OCI-LY3 (cell line): ENCODE results near the gene KCNQ1.

Experiments used
- H2AFZ ChIP-seq: fragments of 200-600, 300-600 bp; shearing (Covaris generic); 2 replicates; pipeline ENCODE4 v1.6.0; 2014; ENCODE audit warnings: antibody characterized with exemption, low read depth, low read length
- H3K27ac ChIP-seq: fragments of 200-600, 300-600 bp; sonication (generic); 2 replicates; pipeline ENCODE4 v1.5.1; 2014; ENCODE audit warnings: mild to moderate bottlenecking, low read length, moderate library complexity, mixed read lengths
- H3K27me3 ChIP-seq: fragments of 200-600, 300-600 bp; sonication (generic); 2 replicates; pipeline ENCODE4 v1.6.1; 2014; ENCODE audit warnings: low read depth, low read length, mixed read lengths
- H3K36me3 ChIP-seq: fragments of 200-600, 300-600 bp; sonication (generic); replicated peaks from 2 replicates; pipeline ENCODE3; 2014; ENCODE audit warnings: low read depth, low read length, mixed read lengths
- H3K4me1 ChIP-seq: fragments of 300-600, 200-600 bp; sonication (generic); 2 replicates; pipeline ENCODE4 v1.6.1; 2014; ENCODE audit warnings: low read length, mixed read lengths
- H3K4me2 ChIP-seq: fragments of 200-600, 300-600 bp; sonication (generic); 2 replicates; pipeline ENCODE4 v1.6.1; 2014; ENCODE audit warnings: low read length, mixed read lengths
- H3K4me3 ChIP-seq: fragments of 300-600, 200-600 bp; sonication (generic); 2 replicates; pipeline ENCODE4 v1.5.1; 2014; ENCODE audit warnings: antibody characterized with exemption, mild to moderate bottlenecking, low read length, moderate library complexity
- H3K79me2 ChIP-seq: fragments of 300-600, 200-600 bp; shearing (Covaris generic); 2 replicates; pipeline ENCODE4 v1.6.1; 2014; ENCODE audit warnings: mild to moderate bottlenecking, low read length, mixed read lengths
- H3K9ac ChIP-seq: fragments of 300-600, 200-600 bp; shearing (Covaris generic); 2 replicates; pipeline ENCODE4 v1.6.0; 2014; ENCODE audit warnings: mild to moderate bottlenecking, low read length, moderate library complexity
- H3K9me3 ChIP-seq: fragments of 200-600, 300-600 bp; shearing (Covaris generic); 2 replicates; pipeline ENCODE4 v1.6.1; 2014; ENCODE audit warnings: low read length, mixed read lengths; ENCODE audit not compliant: insufficient read depth
- H4K20me1 ChIP-seq: fragments of 200-600, 300-600 bp; sonication (generic); 2 replicates; pipeline ENCODE4 v1.6.1; 2016; ENCODE audit warnings: low read length, mixed read lengths; ENCODE audit not compliant: insufficient read depth
- EZH2phosphoT487 ChIP-seq: fragments of 200-600 bp; shearing (Covaris generic); IDR thresholded peaks from 2 replicates; pipeline ENCODE4 v1.6.1; 2018; ENCODE audit warnings: antibody characterized with exemption, mixed run types, low read depth
- TF ChIP-seq, protein P1 (sequence below): fragments of 200-600, 300-600 bp; sonication (generic); IDR thresholded peaks from 2 replicates; pipeline ENCODE4 v1.5.1; 2014; ENCODE audit warnings: antibody characterized with exemption, low read length, low read depth

Gene KCNQ1

GRCh38 chr11:2765491-2765890, 320.7 kb downstream of the KCNQ1 start:
- no peak overlapping the region for H3K4me3 ChIP-seq
- no peaks in the 10 kb centered on the region for H3K4me1 ChIP-seq
- H3K79me2 ChIP-seq, result no peaks in the 10 kb centered on the region
- no peak overlapping the region for H3K4me2 ChIP-seq
- peaks cover 13% of the 10 kb centered on the region; the same call in 1 of the 2 replicates for H3K27me3 ChIP-seq
- H2AFZ ChIP-seq, result no peak overlapping the region
- no peaks in the 10 kb centered on the region for H4K20me1 ChIP-seq
- no peaks in the 10 kb centered on the region for H3K36me3 ChIP-seq
- no peak overlapping the region for H3K9ac ChIP-seq
- no peaks in the 10 kb centered on the region for H3K9me3 ChIP-seq
- TF ChIP-seq, protein P1, sequence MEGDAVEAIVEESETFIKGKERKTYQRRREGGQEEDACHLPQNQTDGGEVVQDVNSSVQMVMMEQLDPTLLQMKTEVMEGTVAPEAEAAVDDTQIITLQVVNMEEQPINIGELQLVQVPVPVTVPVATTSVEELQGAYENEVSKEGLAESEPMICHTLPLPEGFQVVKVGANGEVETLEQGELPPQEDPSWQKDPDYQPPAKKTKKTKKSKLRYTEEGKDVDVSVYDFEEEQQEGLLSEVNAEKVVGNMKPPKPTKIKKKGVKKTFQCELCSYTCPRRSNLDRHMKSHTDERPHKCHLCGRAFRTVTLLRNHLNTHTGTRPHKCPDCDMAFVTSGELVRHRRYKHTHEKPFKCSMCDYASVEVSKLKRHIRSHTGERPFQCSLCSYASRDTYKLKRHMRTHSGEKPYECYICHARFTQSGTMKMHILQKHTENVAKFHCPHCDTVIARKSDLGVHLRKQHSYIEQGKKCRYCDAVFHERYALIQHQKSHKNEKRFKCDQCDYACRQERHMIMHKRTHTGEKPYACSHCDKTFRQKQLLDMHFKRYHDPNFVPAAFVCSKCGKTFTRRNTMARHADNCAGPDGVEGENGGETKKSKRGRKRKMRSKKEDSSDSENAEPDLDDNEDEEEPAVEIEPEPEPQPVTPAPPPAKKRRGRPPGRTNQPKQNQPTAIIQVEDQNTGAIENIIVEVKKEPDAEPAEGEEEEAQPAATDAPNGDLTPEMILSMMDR, result no peak
- TF ChIP-seq EZH2phosphoT487, result no peak
- no peak overlapping the region for H3K27ac ChIP-seq

GRCh38 chr11:2766166-2766565, 321.4 kb downstream of the KCNQ1 start:
- Histone ChIP-seq H3K4me1 (no peaks in the 10 kb centered on the region), H3K4me2 (no peak overlapping the region), H3K9ac (no peak overlapping the region), H2AFZ (no peak overlapping the region), H3K79me2 (no peaks in the 10 kb centered on the region), H3K27ac (no peak overlapping the region), H3K36me3 (no peaks in the 10 kb centered on the region), H3K4me3 (no peak overlapping the region), H4K20me1 (no peaks in the 10 kb centered on the region), H3K9me3 (no peaks in the 10 kb centered on the region), H3K27me3 (peaks cover 13% of the 10 kb centered on the region; the same call in 1 of the 2 replicates)
- no peak for TF ChIP-seq EZH2phosphoT487
- TF ChIP-seq, protein P1, result no peak

GRCh38 chr11:2767071-2767470, 322.3 kb downstream of the KCNQ1 start:
- Histone ChIP-seq H3K36me3 (no peaks in the 10 kb centered on the region), H3K9me3 (no peaks in the 10 kb centered on the region), H3K27ac (no peak overlapping the region), H4K20me1 (no peaks in the 10 kb centered on the region), H3K4me1 (no peaks in the 10 kb centered on the region), H3K9ac (no peak overlapping the region), H2AFZ (no peak overlapping the region), H3K4me3 (no peak overlapping the region), H3K4me2 (no peak overlapping the region), H3K27me3 (peaks cover 14% of the 10 kb centered on the region; the same call in 1 of the 2 replicates), H3K79me2 (no peaks in the 10 kb centered on the region)
- TF ChIP-seq EZH2phosphoT487, result no peak
- TF ChIP-seq, protein P1, result no peak

DNA sequence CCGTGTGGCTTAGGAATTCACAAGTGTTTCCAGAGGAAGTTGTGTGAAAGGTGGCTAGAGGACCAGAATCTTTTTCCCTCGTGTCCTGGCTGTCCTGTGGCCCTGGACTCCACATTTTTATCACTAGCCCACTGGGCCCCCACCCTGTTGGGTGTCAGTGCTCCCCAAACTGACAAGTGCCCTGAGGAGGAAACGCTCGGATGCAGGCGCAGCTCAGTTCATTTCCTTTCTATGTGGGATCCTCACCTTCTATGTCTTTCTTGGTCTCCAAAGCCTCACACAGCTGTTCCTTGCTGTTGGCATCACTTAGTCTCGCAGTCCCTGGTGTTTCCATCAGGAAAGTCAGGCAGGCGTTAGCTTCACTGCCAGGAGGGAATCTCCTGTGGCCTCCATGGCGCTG, 323.0 kb downstream of the KCNQ1 start:
- H3K79me2 ChIP-seq, result no peaks in the 10 kb centered on the region
- no peak overlapping the region for H3K4me3 ChIP-seq
- H3K9ac ChIP-seq, result no peak overlapping the region
- H3K27me3 ChIP-seq, result peaks cover 21% of the 10 kb centered on the region
- no peak for TF ChIP-seq EZH2phosphoT487
- TF ChIP-seq, protein P1, result no peak
- H3K9me3 ChIP-seq, result no peaks in the 10 kb centered on the region
- no peaks in the 10 kb centered on the region for H3K36me3 ChIP-seq
- H3K4me2 ChIP-seq, result no peak overlapping the region
- no peak overlapping the region for H3K27ac ChIP-seq
- no peaks in the 10 kb centered on the region for H4K20me1 ChIP-seq
- H2AFZ ChIP-seq, result no peak overlapping the region
- no peaks in the 10 kb centered on the region for H3K4me1 ChIP-seq
